ENCODE data around the gene FCRLB.
"Not testable (repeated sequence)": the region's sequence is repeated elsewhere in the genome, so short reads cannot be mapped to it uniquely, and the experiment has no call there.

Gene FCRLB

GRCh38 chr1:161718559-161719324 is 2.6 kb upstream of the FCRLB start:
- DNase-seq (ENCODE audit: low read depth in 2 of 2, low spot score in 1 of 2), result no peak

GRCh38 chr1:161719325-161719611 is 2.1 kb upstream of the FCRLB start:
- DNase-seq (ENCODE audit: low read depth in 2 of 2, low spot score in 1 of 2), result no peak

- DNase-seq (ENCODE audit: low read depth in 2 of 2, low spot score in 1 of 2), result no peak
Observed at GRCh38 chr1:161720422-161720821, 922 bp upstream of the FCRLB start.

- DNase-seq (ENCODE audit: low read depth in 2 of 2, low spot score in 1 of 2), result no peak
Observed at GRCh38 chr1:161721738-161722343, 497 bp downstream of the FCRLB start.

DNA sequence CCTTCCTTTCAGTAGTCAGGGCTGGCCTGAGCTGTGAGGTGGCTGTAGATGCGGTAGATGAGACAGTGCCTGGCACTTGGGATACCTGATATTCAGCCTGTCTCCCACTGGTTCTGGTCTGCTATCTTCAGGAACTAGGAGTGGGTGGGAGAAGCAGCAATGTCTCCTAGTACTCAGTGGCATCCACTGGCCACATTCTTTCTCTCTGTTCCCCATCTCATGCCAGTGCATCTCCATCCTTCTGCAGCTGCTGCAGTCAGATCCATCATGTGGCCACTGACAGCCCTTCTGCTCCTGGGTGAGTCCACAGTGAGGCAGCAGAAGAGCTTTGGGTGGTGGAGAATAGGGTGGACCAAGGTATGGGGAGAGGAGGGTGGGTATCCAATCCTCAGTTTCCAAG is 1.1 kb downstream of the FCRLB start:
- no peak for DNase-seq (ENCODE audit: low read depth in 2 of 2, low spot score in 1 of 2)

DNA sequence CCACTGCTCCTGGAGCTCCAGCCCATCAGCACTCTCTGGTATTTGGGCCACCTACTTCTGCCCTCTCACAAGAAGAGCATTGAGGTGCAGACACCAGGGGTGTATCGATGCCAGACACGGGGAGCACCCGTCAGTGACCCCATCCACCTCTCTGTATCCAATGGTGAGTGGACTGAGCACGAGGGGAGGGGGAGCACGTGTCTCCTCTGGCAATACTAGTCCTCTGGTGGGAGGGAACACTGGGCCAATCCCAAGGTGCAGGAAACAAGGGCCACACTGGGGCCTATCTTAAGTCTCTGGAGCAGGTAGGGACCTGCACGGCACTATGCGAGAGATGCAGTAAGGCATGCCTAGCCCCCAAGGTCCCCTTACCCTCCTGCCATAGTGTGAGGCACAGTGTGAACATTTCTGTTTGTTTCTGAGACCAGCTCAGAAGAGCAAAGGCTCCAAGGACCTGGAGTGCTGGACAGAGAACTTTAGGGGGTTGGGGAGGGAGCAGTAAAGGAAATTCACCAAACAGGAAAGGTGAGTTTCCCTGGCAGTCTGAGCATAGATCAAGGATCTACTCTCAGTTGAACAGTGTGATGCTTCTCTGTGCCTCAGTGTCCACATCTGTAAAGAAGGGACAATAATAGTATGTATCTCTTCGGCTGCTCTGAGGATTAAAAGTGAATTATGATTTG is 2.3 kb downstream of the FCRLB start:
- DNase-seq (ENCODE audit: low read depth in 2 of 2, low spot score in 1 of 2), result no peak

- DNase-seq (ENCODE audit: low read depth in 2 of 2, low spot score in 1 of 2), result not testable (repeated sequence)
Observed at GRCh38 chr1:161725258-161725907, 4.0 kb downstream of the FCRLB start.

DNA sequence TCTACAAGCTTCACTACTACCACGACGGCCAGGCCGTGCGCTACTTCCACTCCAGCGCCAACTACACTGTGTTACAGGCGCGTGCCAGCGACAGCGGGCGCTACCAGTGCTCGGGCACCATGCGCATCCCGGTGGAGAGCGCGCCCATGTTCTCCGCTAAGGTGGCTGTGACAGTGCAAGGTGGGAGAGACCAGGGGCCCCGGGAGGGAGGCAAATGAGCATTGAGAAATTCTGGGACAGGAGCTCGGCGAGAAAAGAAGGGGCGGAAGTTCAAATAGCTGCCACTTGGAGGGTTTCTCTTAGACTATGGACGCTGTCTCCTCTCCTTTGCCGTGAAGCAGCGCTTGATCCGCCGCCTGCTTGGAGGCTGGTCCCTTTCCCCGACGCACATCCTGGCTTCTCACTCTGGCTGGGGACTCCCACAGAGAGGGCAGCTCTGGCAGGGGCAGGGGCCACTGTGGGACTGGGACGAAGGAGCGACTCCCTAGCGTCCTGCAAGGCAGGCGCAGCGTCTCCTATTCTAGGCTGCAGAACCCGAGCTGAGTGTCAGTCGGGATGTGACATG is 4.6 kb downstream of the FCRLB start:
- DNase-seq (ENCODE audit: low read depth in 2 of 2, low spot score in 1 of 2), result peak; percentile 14 to 25

DNA sequence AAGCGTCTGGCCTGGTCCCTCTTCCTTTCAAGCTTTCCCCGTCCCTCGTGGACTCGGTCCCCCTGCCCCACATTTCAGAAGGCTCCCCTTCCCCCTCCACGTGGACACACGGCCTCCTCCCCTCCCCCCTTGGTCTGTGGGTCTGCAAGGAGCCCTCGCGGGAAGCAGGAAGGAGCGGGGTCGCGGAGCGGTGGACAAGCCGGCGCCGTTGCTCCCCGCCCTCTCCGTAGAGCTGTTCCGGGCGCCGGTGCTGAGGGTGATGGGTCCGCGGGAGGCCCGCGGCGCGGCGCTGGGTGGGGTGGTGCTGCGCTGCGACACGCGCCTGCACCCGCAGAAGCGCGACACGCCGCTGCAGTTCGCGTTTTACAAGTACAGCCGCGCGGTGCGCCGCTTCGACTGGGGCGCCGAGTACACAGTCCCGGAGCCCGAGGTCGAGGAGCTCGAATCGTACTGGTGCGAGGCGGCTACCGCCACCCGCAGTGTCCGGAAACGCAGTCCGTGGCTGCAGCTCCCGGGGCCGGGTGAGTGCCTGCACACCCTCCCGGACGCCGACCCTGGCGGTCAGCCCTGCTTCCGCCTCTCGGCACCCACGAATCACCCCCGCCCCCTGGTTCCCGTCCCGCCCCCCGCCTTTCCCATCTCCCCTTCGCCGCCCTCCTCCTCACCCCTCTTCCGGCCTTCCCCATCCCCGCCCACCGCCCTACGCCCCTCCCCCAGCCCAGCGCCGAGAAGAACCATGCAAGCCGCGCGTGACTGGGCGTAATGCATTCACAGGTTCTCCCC is 5.3 kb downstream of the FCRLB start:
- DNase-seq (ENCODE audit: low read depth in 2 of 2, low spot score in 1 of 2), result peak; percentile 56 to 57

- no peak for DNase-seq (ENCODE audit: low read depth in 2 of 2, low spot score in 1 of 2)
Observed at GRCh38 chr1:161727256-161727924, 6.0 kb downstream of the FCRLB start.

DNA sequence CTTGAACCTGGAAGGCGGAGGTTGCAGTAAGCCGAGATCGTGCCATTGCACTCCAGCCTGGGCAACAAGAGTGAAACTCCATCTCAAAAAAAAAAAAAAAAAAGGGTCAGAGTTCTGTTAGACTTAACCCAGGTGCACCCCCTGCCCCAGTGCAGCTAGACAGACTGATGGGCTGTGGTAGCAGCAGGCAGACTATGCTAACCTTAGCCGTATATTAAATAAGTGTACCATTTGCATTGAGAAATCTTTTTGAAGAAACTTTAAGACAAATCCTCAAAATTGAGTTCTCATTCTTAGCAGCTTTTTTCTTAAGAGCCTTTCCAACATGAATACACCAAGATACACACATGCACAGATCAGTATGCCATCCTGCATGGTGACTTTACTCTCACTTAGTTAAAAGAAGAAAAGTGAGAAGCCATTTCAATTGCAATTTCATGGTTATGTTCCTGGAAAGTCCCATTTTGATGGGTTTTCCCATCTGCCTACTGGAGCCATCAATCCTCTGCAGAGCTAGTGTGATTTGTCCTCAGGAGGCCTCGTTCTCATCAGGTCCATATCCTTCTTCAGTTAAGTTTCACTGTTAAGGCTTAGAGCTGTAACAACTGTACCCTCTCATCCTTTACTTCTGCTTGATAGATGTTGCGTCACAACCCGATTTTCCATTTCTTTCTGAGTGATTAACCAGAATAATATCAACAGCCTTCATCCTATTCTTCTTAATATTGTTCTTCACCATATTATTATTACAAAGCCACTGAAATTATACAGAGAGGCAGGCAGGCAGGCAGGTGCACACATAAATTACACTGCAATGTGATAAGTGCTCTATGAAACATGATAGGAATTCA is 7.3 kb downstream of the FCRLB start:
- DNase-seq (ENCODE audit: low read depth in 2 of 2, low spot score in 1 of 2), result no peak

- no peak for DNase-seq (ENCODE audit: low read depth in 2 of 2, low spot score in 1 of 2)
Observed at GRCh38 chr1:161730050-161730564, 8.8 kb downstream of the FCRLB start.

- DNase-seq (ENCODE audit: low read depth in 2 of 2, low spot score in 1 of 2), result no peak
Observed at GRCh38 chr1:161731241-161731640, 9.9 kb downstream of the FCRLB start.

DNA sequence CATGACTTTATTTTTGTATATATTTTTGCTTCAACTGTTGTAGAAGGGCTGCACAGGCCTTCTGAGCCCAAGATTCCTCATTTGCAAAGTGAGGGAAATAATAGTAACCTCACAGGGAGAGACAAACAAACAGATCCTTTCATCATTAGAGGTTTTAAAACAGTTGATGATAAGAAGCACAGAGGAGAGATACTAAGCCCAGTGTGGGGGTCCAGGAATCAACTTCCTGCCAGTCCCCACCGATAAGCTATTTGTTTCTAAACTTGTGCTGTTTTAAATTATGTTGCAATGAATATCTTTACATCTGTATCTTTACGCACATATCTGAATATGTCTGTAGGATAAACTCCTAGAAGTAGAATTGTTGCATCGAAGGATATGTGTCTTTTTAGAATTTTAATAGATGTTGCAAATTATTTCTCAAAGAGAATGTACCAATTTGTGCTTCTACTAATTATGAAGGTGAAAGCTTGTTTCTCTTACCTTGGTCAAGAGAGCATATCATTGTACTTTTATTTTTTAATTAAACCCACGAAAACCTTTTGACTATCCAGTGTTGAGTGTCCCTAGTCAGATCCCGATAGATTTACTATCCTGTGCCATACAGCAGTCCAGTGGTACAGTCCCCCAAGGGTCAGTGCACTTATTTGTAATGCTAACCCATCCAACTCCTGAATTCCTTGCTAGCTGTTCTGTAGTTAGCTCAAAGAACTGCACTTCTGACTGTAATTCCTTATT is 10.8 kb downstream of the FCRLB start:
- DNase-seq (ENCODE audit: low read depth in 2 of 2, low spot score in 1 of 2), result no peak

DNA sequence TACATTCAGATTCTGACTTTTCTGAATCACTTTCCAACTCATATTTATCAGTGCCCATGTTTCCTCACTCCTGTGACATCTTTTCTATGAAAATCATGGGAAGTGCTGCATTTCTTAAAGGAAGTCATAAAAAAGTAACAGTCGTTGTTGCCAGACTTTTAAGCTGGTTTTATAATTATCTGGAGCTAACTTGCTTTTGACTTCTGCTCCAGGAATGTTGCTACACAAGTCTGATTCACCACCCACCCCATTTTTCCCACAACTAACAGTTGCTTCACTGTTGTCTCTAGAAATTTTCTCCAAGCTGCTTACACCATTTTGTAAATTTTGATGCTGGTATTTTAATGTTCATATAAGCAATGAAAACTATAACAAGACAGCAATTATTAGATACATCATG is 12.2 kb downstream of the FCRLB start:
- DNase-seq (ENCODE audit: low read depth in 2 of 2, low spot score in 1 of 2), result no peak

GRCh38 chr1:161735837-161736236 is 14.5 kb downstream of the FCRLB start:
- no peak for DNase-seq (ENCODE audit: low read depth in 2 of 2, low spot score in 1 of 2)

GRCh38 chr1:161736335-161736969 is 15.1 kb downstream of the FCRLB start:
- DNase-seq (ENCODE audit: low read depth in 2 of 2, low spot score in 1 of 2), result no peak

DNA sequence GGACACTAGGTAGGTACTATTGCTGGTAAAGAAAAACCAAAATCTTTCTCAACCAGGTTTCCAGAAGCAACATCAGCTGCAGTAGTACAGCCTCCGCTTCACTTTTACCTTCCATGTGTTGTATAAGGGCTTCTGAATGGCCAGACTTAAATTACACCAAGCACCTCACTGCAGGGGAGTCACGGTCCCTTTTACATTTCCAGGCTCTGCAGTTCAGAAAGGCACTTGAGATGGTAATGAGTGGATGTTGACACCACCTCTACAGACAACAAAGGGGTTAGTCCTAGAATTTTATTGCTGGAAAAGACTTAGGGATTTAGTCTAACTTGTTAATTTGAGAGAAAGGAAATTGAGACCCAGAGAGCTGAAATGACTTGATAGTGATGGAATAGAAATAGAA is 16.3 kb downstream of the FCRLB start:
- no peak for DNase-seq (ENCODE audit: low read depth in 2 of 2, low spot score in 1 of 2)
